ENCODE results near the gene SEMA3G.

Gene SEMA3G

GRCh38 chr3:52479037-52479876 lies 34.4 kb upstream of the SEMA3G start:
- no peak for DNase-seq

GRCh38 chr3:52477796-52478095 lies 32.8 kb upstream of the SEMA3G start:
- DNase-seq, result no peak

- DNase-seq, result no peak
Observed at GRCh38 chr3:52477076-52477795, 32.3 kb upstream of the SEMA3G start.

- no peak for DNase-seq
Observed at GRCh38 chr3:52473026-52473425, 28.1 kb upstream of the SEMA3G start.

- DNase-seq, result no peak
Observed at GRCh38 chr3:52472239-52473000, 27.5 kb upstream of the SEMA3G start.

GRCh38 chr3:52471371-52472238 lies 26.7 kb upstream of the SEMA3G start:
- DNase-seq, result peak; percentile 24

GRCh38 chr3:52470920-52471319 lies 26.0 kb upstream of the SEMA3G start:
- DNase-seq, result no peak

GRCh38 chr3:52469001-52469400 lies 24.1 kb upstream of the SEMA3G start:
- DNase-seq, result no peak

- DNase-seq, result peak; percentile 37
Observed at GRCh38 chr3:52468336-52468735, 23.4 kb upstream of the SEMA3G start.

GRCh38 chr3:52463416-52463815 lies 18.5 kb upstream of the SEMA3G start:
- no peak for DNase-seq

GRCh38 chr3:52461874-52462273 lies 17.0 kb upstream of the SEMA3G start:
- no peak for DNase-seq

GRCh38 chr3:52458770-52459545 lies 14.1 kb upstream of the SEMA3G start:
- DNase-seq, result no peak

- no peak for DNase-seq
Observed at GRCh38 chr3:52458031-52458760, 13.3 kb upstream of the SEMA3G start.

- DNase-seq, result no peak
Observed at GRCh38 chr3:52456800-52457183, 11.9 kb upstream of the SEMA3G start.

GRCh38 chr3:52456169-52456799 lies 11.4 kb upstream of the SEMA3G start:
- peak; percentile 22 for DNase-seq

GRCh38 chr3:52455283-52456168 lies 10.6 kb upstream of the SEMA3G start, which contains the start of gene NISCH:
NISCH (plus strand) TSS chr3:52455604; CDS start chr3:52455642, 38 bp downstream.
- peak; percentile 83 for DNase-seq

GRCh38 chr3:52454938-52455282 lies 10.0 kb upstream of the SEMA3G start:
- no peak for DNase-seq

GRCh38 chr3:52454250-52454937 lies 9.5 kb upstream of the SEMA3G start:
- DNase-seq, result no peak
